ENCODE measurements around the gene SLC7A11.

- TF ChIP-seq CTCF (IDR thresholded peaks at IDR 0.05; ENCODE audit: low read length) (no peak), EZH2 (IDR thresholded peaks at IDR 0.05; ENCODE audit: borderline replicate concordance, low read length) (no peak)
Observed at GRCh38 chr4:138205531-138206233, 36.5 kb downstream of the SLC7A11 start.
